H1 (cell line): ENCODE results near the gene RNF8. TPM values are rescaled to one million over a fixed set of nuclear protein-coding genes. Genes with fewer than 3 reads are reported as not detected.

ENCODE experiments used
- CTCF ChIA-PET: fragments of 300-600 bp; sonication (Branson Sonifier 250); formaldehyde crosslinking; loops from one replicate; lab custom pipeline; 2021; ENCODE audit not compliant: partially characterized antibody; lab: Charles Lee
- POLR2A ChIA-PET: fragments of 300-600 bp; sonication (Branson Sonifier 250); formaldehyde crosslinking; loops from one replicate; lab custom pipeline; 2021; ENCODE audit warnings: inconsistent platforms; ENCODE audit not compliant: partially characterized antibody; lab: Charles Lee
- DNase-seq, 2 experiments: peaks; one replicate each; pipeline versions ENCODE4 v3.0.0 to v3.0.0-alpha.2; 2010 to 2022; ENCODE audit warnings: low spot score in 2 of 2, low read depth in 1 of 2, mixed read lengths in 1 of 2
- FAIRE-seq: peaks from 2 replicates; lab custom pipeline; 2011; peaks lifted over from hg19 to GRCh38; lab: Jason Lieb, UNC
- H2AFZ ChIP-seq: 2 replicates; pipeline ENCODE4 v1.8.1; 2012; ENCODE audit warnings: low read length, inconsistent platforms
- H2AK5ac ChIP-seq: 2 replicates; pipeline ENCODE4 v1.6.1; 2013; ENCODE audit warnings: low read depth, low read length
- H2BK120ac ChIP-seq: replicated peaks from 2 replicates; pipeline ENCODE3; 2013; ENCODE audit warnings: low read depth, low read length, inconsistent platforms
- H2BK12ac ChIP-seq: 2 replicates; pipeline ENCODE4 v1.6.1; 2013; ENCODE audit warnings: low read depth, low read length
- H2BK15ac ChIP-seq: 2 replicates; pipeline ENCODE4 v1.6.1; 2013; ENCODE audit warnings: low read length
- H2BK20ac ChIP-seq: 2 replicates; pipeline ENCODE4 v1.6.1; 2013; ENCODE audit warnings: low read length
- H2BK5ac ChIP-seq: 2 replicates; pipeline ENCODE4 v1.6.1; 2013; ENCODE audit warnings: low read depth, low read length
- H3K14ac ChIP-seq: 2 replicates; pipeline ENCODE4 v1.6.1; 2013; ENCODE audit warnings: inconsistent platforms; ENCODE audit not compliant: insufficient read length
- H3K18ac ChIP-seq: 2 replicates; pipeline ENCODE4 v1.6.1; 2013; ENCODE audit warnings: low read length; ENCODE audit errors: extremely low read depth
- H3K23ac ChIP-seq: 2 replicates; pipeline ENCODE4 v1.6.1; 2013; ENCODE audit warnings: inconsistent platforms; ENCODE audit not compliant: insufficient read length
- H3K23me2 ChIP-seq: 2 replicates; pipeline ENCODE4 v1.6.1; 2013; ENCODE audit warnings: low read depth, low read length
- H3K27ac ChIP-seq: 2 replicates; pipeline ENCODE4 v1.6.1; 2011; ENCODE audit warnings: low read depth, low read length, inconsistent platforms
- H3K27me3 ChIP-seq, 4 experiments: replicated peaks in 1 of 4; 1 replicate in 1 of 4; 2 replicates in 3 of 4; pipeline versions ENCODE4 v1.6.1 to v1.8.1; 2011 to 2013; ENCODE audit warnings: low read length in 3 of 4, mild to moderate bottlenecking in 3 of 4, inconsistent platforms in 2 of 4, mixed read lengths in 2 of 4, moderate library complexity in 1 of 4; ENCODE audit not compliant: control insufficient read depth in 3 of 4, insufficient read depth in 3 of 4; ENCODE audit errors: extremely low read depth in 1 of 4
- H3K36me3 ChIP-seq, 4 experiments: 2 replicates each; pipeline versions ENCODE4 v1.6.1 to v1.8.1; 2011 to 2013; ENCODE audit warnings: mild to moderate bottlenecking in 4 of 4, low read length in 3 of 4, moderate library complexity in 2 of 4, control low read depth in 1 of 4, inconsistent platforms in 1 of 4; ENCODE audit not compliant: insufficient read depth in 4 of 4, control insufficient read depth in 2 of 4
- H3K4ac ChIP-seq: replicated peaks from 2 replicates; pipeline ENCODE3; 2013; ENCODE audit warnings: low read length, low read depth, mixed read lengths, inconsistent platforms; ENCODE audit not compliant: insufficient read length
- H3K4me1 ChIP-seq, 4 experiments: replicated peaks in 1 of 4; 1 replicate in 1 of 4; 2 replicates in 3 of 4; pipeline versions ENCODE4 v1.6.1 to v1.8.1; 2011 to 2013; ENCODE audit warnings: low read length in 3 of 4, inconsistent platforms in 2 of 4, mixed read lengths in 1 of 4; ENCODE audit not compliant: insufficient read depth in 4 of 4, control insufficient read depth in 3 of 4
- H3K4me2 ChIP-seq, 2 experiments: 2 replicates each; pipeline versions ENCODE4 v1.6.1 to v1.8.1; 2011 to 2013; ENCODE audit warnings: low read depth in 2 of 2, low read length in 2 of 2, control low read depth in 1 of 2, inconsistent platforms in 1 of 2, mild to moderate bottlenecking in 1 of 2; ENCODE audit not compliant: insufficient read depth in 1 of 2
- H3K4me3 ChIP-seq, 4 experiments: fragments of 200-600, 300-600 bp in 1 of 4; sonication (generic), shearing (Covaris generic), sonication (Bioruptor Twin) in 1 of 4; 2 replicates each; pipeline versions ENCODE4 v1.5.1 to v1.8.1; 2011 to 2016; ENCODE audit warnings: low read length in 4 of 4, low read depth in 3 of 4, control low read depth in 2 of 4, inconsistent platforms in 2 of 4, mild to moderate bottlenecking in 2 of 4, mixed read lengths in 1 of 4, moderate library complexity in 1 of 4; ENCODE audit not compliant: insufficient read depth in 2 of 4; ENCODE audit errors: extremely low read depth in 1 of 4
- H3K56ac ChIP-seq: replicated peaks from 2 replicates; pipeline ENCODE3; 2013; ENCODE audit warnings: low read depth, mild to moderate bottlenecking, mixed read lengths, low read length, inconsistent platforms; ENCODE audit not compliant: insufficient read length
- H3K79me1 ChIP-seq: 2 replicates; pipeline ENCODE4 v1.6.1; 2013; ENCODE audit warnings: low read depth, low read length, control low read depth
- H3K79me2 ChIP-seq, 2 experiments: 2 replicates each; pipeline versions ENCODE4 v1.6.1 to v1.8.1; 2012 to 2013; ENCODE audit warnings: low read length in 2 of 2, mild to moderate bottlenecking in 2 of 2, inconsistent platforms in 1 of 2; ENCODE audit not compliant: insufficient read depth in 2 of 2, control insufficient read depth in 1 of 2
- H3K9ac ChIP-seq, 4 experiments: replicated peaks in 1 of 4; 1 replicate in 1 of 4; 2 replicates in 3 of 4; pipeline versions ENCODE4 v1.6.1 to v1.8.1; 2011 to 2013; ENCODE audit warnings: low read depth in 3 of 4, low read length in 3 of 4, control low read depth in 2 of 4, mild to moderate bottlenecking in 2 of 4, moderate library complexity in 2 of 4, inconsistent platforms in 1 of 4; ENCODE audit errors: extremely low read depth in 1 of 4
- H3K9me3 ChIP-seq, 2 experiments: 2 replicates each; pipeline versions ENCODE4 v1.6.1 to v1.8.1; 2012 to 2013; ENCODE audit warnings: mild to moderate bottlenecking in 2 of 2, moderate library complexity in 2 of 2, control low read depth in 1 of 2, inconsistent platforms in 1 of 2, low read depth in 1 of 2, low read length in 1 of 2, mixed read lengths in 1 of 2; ENCODE audit not compliant: insufficient read depth in 2 of 2
- H4K20me1 ChIP-seq, 2 experiments: replicated peaks in 1 of 2; 2 replicates each; pipeline versions ENCODE3 to v1.8.1; 2011 to 2013; ENCODE audit warnings: inconsistent platforms in 2 of 2, low read length in 2 of 2, mild to moderate bottlenecking in 1 of 2; ENCODE audit not compliant: insufficient read depth in 2 of 2, control insufficient read depth in 1 of 2
- H4K5ac ChIP-seq: 2 replicates; pipeline ENCODE4 v1.6.1; 2013; ENCODE audit warnings: low read length, low read depth, mixed read lengths, inconsistent platforms; ENCODE audit not compliant: insufficient read length
- H4K8ac ChIP-seq: 2 replicates; pipeline ENCODE4 v1.8.0; 2013; ENCODE audit warnings: mild to moderate bottlenecking, moderate library complexity, low read length, inconsistent platforms; ENCODE audit not compliant: insufficient read depth; ENCODE audit errors: extremely low read depth
- H4K91ac ChIP-seq: replicated peaks from 2 replicates; pipeline ENCODE3; 2013; ENCODE audit warnings: low read length, mixed read lengths, inconsistent platforms; ENCODE audit not compliant: insufficient read length
- ASH2L ChIP-seq: fragments of 200-600, 300-600 bp; sonication (generic); IDR thresholded peaks from one replicate; pipeline ENCODE4 v1.7.1; 2017; ENCODE audit warnings: low read length
- CBX5 ChIP-seq: fragments of 300-800, 300-1000 bp; sonication (generic); IDR thresholded peaks from 2 replicates; pipeline ENCODE4 v1.7.1; 2016; ENCODE audit warnings: antibody characterized with exemption, low read length, low read depth
- CREB1 ChIP-seq: IDR thresholded peaks from 2 replicates; pipeline ENCODE4 v1.6.1; 2012; ENCODE audit warnings: inconsistent platforms
- NANOG ChIP-seq: IDR thresholded peaks from 2 replicates; pipeline ENCODE4 v1.6.1; 2011; ENCODE audit warnings: low read length, low read depth, mild to moderate bottlenecking, inconsistent platforms; ENCODE audit not compliant: insufficient read depth, poor library complexity, severe bottlenecking
- PHF8 ChIP-seq: fragments of 200-600 bp; sonication (generic); conservative IDR thresholded peaks from 2 replicates; pipeline ENCODE4 v1.7.1; 2012; ENCODE audit warnings: low read depth, mild to moderate bottlenecking, inconsistent platforms, low read length, moderate library complexity
- RFX5 ChIP-seq: IDR thresholded peaks from 2 replicates; pipeline ENCODE4 v1.6.1; 2011; ENCODE audit warnings: low read depth, low read length, improper control_type of control experiment, borderline replicate concordance
- SRF ChIP-seq: IDR thresholded peaks from 2 replicates; pipeline ENCODE4 v1.6.1; 2011; ENCODE audit warnings: mild to moderate bottlenecking, low read depth, low read length, moderate library complexity
- YY1 ChIP-seq: IDR thresholded peaks from 2 replicates; pipeline ENCODE4 v1.6.1; 2011; ENCODE audit warnings: low read depth, mild to moderate bottlenecking, low read length
- WGBS, 2 experiments: shearing (Covaris generic) in 1 of 2; methylation state at CpG; one replicate each; pipeline versions ENCODE4 v1.1.6 to v1.1.7; 2013 to 2015; ENCODE audit warnings: low lambda C conversion rate in 2 of 2, mixed read lengths in 2 of 2, inconsistent platforms in 1 of 2, low coverage in 1 of 2, missing lambda C conversion rate in 1 of 2; ENCODE audit not compliant: insufficient replicate concordance in 2 of 2, insufficient coverage in 1 of 2, insufficient read length in 1 of 2; ENCODE audit errors: extremely low coverage in 1 of 2, missing lambda C conversion rate in 1 of 2; 5-methylcytosine and 5-hydroxymethylcytosine counted together
- polyA plus RNA-seq, 7 experiments: library from polyadenylated mRNA; depleted of rRNA in 3 of 7; stranded (reverse) in 5 of 7; unstranded in 2 of 7; fragments of >200 nt in 5 of 7; fragments of 200-250 nt in 2 of 7; gene quantifications; 1 replicate in 5 of 7; 2 replicates in 1 of 7; 4 replicates in 1 of 7; pipeline versions ENCODE4 v1.2.1 to v1.2.3, GENCODE V29; 2011 to 2013; ENCODE audit warnings: missing spikeins in 2 of 7, mixed read lengths in 2 of 7
- total RNA-seq: library from RNA; stranded (reverse); fragmentation: NEBNext Ultra II Directional; extraction: Animal tissue kit (Norgen Biotek cat#: 25700); gene quantifications from 2 replicates; pipeline ENCODE4 v1.2.1, GENCODE V29; 2021
- TF ChIP-seq, protein P1 (sequence below): IDR thresholded peaks from 2 replicates; pipeline ENCODE4 v1.6.1; 2012; ENCODE audit warnings: inconsistent platforms

RNF8 gene
- total and polyA plus RNA-seq, 2 of the 8 experiments (the other 6 are each of a cell fraction or from before 2014, with no cell fraction given), result 20.3 to 44.7 TPM

DNA sequence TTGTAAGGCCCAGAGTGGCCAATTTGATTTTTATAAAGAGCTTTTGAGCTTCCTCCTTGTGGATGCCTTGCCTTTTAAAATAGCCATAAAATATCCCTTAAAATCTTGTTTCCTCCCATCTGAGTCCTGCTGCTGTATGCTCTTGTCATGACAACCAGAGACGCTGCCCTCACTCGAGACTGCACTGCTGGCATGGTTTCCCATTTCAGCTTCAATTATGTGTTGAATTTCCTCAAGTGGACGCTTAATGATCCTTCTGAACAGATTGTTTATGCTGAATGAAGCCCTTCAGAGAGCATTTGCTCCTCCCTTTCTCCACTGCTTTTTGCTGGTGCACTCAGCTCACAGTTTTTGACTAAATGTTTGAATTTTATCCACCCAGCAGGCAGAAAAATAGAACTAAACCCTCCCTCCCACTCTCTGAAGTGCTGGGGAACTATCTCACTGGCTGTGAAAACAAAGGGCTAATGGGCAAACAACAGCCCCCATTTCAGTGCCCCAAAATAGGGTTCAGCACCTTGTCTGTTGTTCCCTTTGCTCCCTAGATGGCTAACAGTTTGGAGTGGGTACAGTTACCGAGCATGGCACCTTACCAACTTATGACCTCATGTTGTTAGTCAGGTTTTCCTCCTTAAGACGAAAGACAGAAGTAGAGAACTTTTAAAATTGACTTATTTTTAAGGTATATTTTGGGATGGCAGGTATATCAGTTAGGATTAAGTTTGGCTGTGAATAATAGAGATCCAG is 45.5 kb upstream of the RNF8 start:
- H2BK12ac ChIP-seq, result no peak overlapping the region
- peaks cover 0 to 4% of the 10 kb centered on the region in 2 experiments for H4K20me1 ChIP-seq
- H4K5ac ChIP-seq, result no peak overlapping the region
- H2BK20ac ChIP-seq, result no peak overlapping the region
- peaks cover 2 to 12% (median 6%) of the 10 kb centered on the region in 4 experiments; a peak in 5 of 8 replicates for H3K36me3 ChIP-seq
- no peak overlapping the region for H2BK15ac ChIP-seq
- no peaks in the 10 kb centered on the region for H3K9me3 ChIP-seq
- no peak overlapping the region for H3K4me3 ChIP-seq
- H3K27ac ChIP-seq, result no peak overlapping the region
- no peak overlapping the region for H4K91ac ChIP-seq
- no peak overlapping the region for H3K9ac ChIP-seq
- H3K18ac ChIP-seq, result no peak overlapping the region
- H3K27me3 ChIP-seq, result no peaks in the 10 kb centered on the region
- H3K14ac ChIP-seq, result no peak overlapping the region
- H2AK5ac ChIP-seq, result no peak overlapping the region
- no peak overlapping the region for H3K4me2 ChIP-seq
- DNase-seq, result no peak
- no peak overlapping the region for H2BK5ac ChIP-seq
- H3K79me1 ChIP-seq, result no peaks in the 10 kb centered on the region
- no peak overlapping the region for H2BK120ac ChIP-seq
- no peak overlapping the region for H4K8ac ChIP-seq
- no peak overlapping the region for H3K23ac ChIP-seq
- no peak overlapping the region for H2AFZ ChIP-seq
- no peaks in the 10 kb centered on the region for H3K4me1 ChIP-seq
- no peak overlapping the region for H3K56ac ChIP-seq
- 84% methylated on average over 5 of the region's 5 CpGs; no CpG with 5 or more reads in 1 of the 2 experiments for WGBS, 2 experiments
- ChIA-PET POLR2A (interaction anchor here (0.6 to 1.4 kb wide), 2 partner anchors 11 to 233 kb away, joined by 3 to 4 read pairs; no protein-coding TSS in a partner anchor), CTCF (interaction anchor here (0.6 to 2.9 kb wide), 6 partner anchors 12 to 643 kb away, joined by 3 to 7 read pairs (median 3); no protein-coding TSS in a partner anchor)
- no peak for FAIRE-seq
- TF ChIP-seq YY1, result no peak
- TF ChIP-seq SRF, result no peak
- no peak for TF ChIP-seq PHF8
- TF ChIP-seq CREB1, result no peak
- TF ChIP-seq NANOG, result no peak
- TF ChIP-seq, protein P1, sequence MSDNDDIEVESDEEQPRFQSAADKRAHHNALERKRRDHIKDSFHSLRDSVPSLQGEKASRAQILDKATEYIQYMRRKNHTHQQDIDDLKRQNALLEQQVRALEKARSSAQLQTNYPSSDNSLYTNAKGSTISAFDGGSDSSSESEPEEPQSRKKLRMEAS, result no peak
- no peak for TF ChIP-seq CBX5
- TF ChIP-seq RFX5, result no peak
- no peak for TF ChIP-seq ASH2L
- no peaks in the 10 kb centered on the region for H3K79me2 ChIP-seq
- no peak overlapping the region for H3K4ac ChIP-seq
- no peaks in the 10 kb centered on the region for H3K23me2 ChIP-seq
